Cardiac fibroblast (primary cell): ENCODE data around the gene FAM227B.

Experiments used
- DNase-seq, 2 donors: peaks; one replicate each; pipeline versions ENCODE4 v3.0.0 to v3.0.0-alpha.2; 2010; ENCODE audit warnings: low read depth in 2 of 2
- H3K4me3 ChIP-seq, 2 donors: replicated peaks in 1 of 2; 1 replicate in 1 of 2; 2 replicates in 1 of 2; pipeline ENCODE4 v1.5.1; 2011; ENCODE audit warnings: low read depth in 2 of 2, low read length in 2 of 2, mild to moderate bottlenecking in 2 of 2, moderate library complexity in 1 of 2
- CTCF ChIP-seq: IDR thresholded peaks from one replicate; pipeline ENCODE4 v1.5.1; 2011; ENCODE audit warnings: low read depth, mild to moderate bottlenecking, low read length, inconsistent platforms

The FAM227B gene

GRCh38 chr15:49313650-49314049 is 307.0 kb downstream of the FAM227B start:
- DNase-seq = peak; percentile 70 to 88
- no peak for TF ChIP-seq CTCF
- H3K4me3 ChIP-seq = no peak overlapping the region

- DNase-seq = peak in 1 of 2 donors; percentile 17
- TF ChIP-seq CTCF = no peak
- no peak overlapping the region for H3K4me3 ChIP-seq
Observed at GRCh38 chr15:49309889-49310288, 310.7 kb downstream of the FAM227B start.

GRCh38 chr15:49308686-49309085 is 311.9 kb downstream of the FAM227B start:
- TF ChIP-seq CTCF = no peak
- no peak overlapping the region for H3K4me3 ChIP-seq
- DNase-seq = no peak

- H3K4me3 ChIP-seq = no peak overlapping the region
- no peak for TF ChIP-seq CTCF
- no peak for DNase-seq
Observed at GRCh38 chr15:49306551-49306950, 314.1 kb downstream of the FAM227B start.

- no peak for TF ChIP-seq CTCF
Observed at GRCh38 chr15:49303003-49303402, 317.6 kb downstream of the FAM227B start.

GRCh38 chr15:49301562-49301961 is 319.1 kb downstream of the FAM227B start:
- peak in 1 of 2 donors; percentile 42 for DNase-seq
- TF ChIP-seq CTCF = no peak

More at GRCh38 chr15:49303003-49303402, 317.6 kb downstream of the FAM227B start:
- H3K4me3 ChIP-seq = no peak overlapping the region
- DNase-seq = no peak

GRCh38 chr15:49300856-49301255 is 319.8 kb downstream of the FAM227B start:
- DNase-seq = no peak
- TF ChIP-seq CTCF = no peak
- no peak overlapping the region for H3K4me3 ChIP-seq

More at GRCh38 chr15:49301562-49301961, 319.1 kb downstream of the FAM227B start:
- no peak overlapping the region for H3K4me3 ChIP-seq
